MM.1S (cell line): ENCODE measurements around the gene AMIGO3.
"Not testable (repeated sequence)": the region's sequence is repeated elsewhere in the genome, so short reads cannot be mapped to it uniquely, and the experiment has no call there.

Experiments
- DNase-seq: peaks from one replicate; pipeline ENCODE4 v3.0.0-alpha.2; 2015
- H2AFZ ChIP-seq: fragments of 300-600 bp; sonication (generic); 2 replicates; pipeline ENCODE4 v1.6.0; 2016; ENCODE audit warnings: antibody characterized with exemption, low read length
- H3F3A ChIP-seq: fragments of 300-600 bp; sonication (generic); 2 replicates; pipeline ENCODE4 v1.6.1; 2016; ENCODE audit warnings: mild to moderate bottlenecking, antibody characterized with exemption, low read length, moderate library complexity, mixed read lengths; ENCODE audit not compliant: insufficient read depth
- H3K27ac ChIP-seq: fragments of 300-600 bp; sonication (generic); 2 replicates; pipeline ENCODE4 v1.5.1; 2016; ENCODE audit warnings: mild to moderate bottlenecking, low read length
- H3K27me3 ChIP-seq: fragments of 300-600 bp; sonication (generic); replicated peaks from 2 replicates; pipeline ENCODE4 v1.6.0; 2016; ENCODE audit warnings: low read length; ENCODE audit not compliant: insufficient read depth
- H3K36me3 ChIP-seq: fragments of 300-600 bp; sonication (generic); replicated peaks from 2 replicates; pipeline ENCODE4 v1.6.1; 2016; ENCODE audit warnings: mild to moderate bottlenecking, low read length, mixed read lengths; ENCODE audit not compliant: insufficient read depth
- H3K4me1 ChIP-seq: fragments of 300-600 bp; sonication (generic); 2 replicates; pipeline ENCODE4 v1.6.1; 2016; ENCODE audit warnings: low read length, mixed read lengths
- H3K4me2 ChIP-seq: fragments of 300-600 bp; sonication (generic); 2 replicates; pipeline ENCODE4 v1.6.0; 2016; ENCODE audit warnings: low read depth, low read length
- H3K4me3 ChIP-seq: fragments of 300-600 bp; sonication (generic); 2 replicates; pipeline ENCODE4 v1.5.1; 2016; ENCODE audit warnings: low read length, mixed read lengths
- H3K79me2 ChIP-seq: fragments of 300-600 bp; sonication (generic); 2 replicates; pipeline ENCODE4 v1.6.1; 2016; ENCODE audit warnings: mixed run types, low read length, mixed read lengths
- H3K9ac ChIP-seq: fragments of 300-600 bp; sonication (generic); 2 replicates; pipeline ENCODE4 v1.6.1; 2016; ENCODE audit warnings: low read length, mixed read lengths
- H3K9me2 ChIP-seq: fragments of 300-600 bp; sonication (generic); replicated peaks from 2 replicates; pipeline ENCODE4 v1.6.1; 2016; ENCODE audit warnings: mild to moderate bottlenecking, low read length, mixed read lengths; ENCODE audit not compliant: insufficient read depth
- H3K9me3 ChIP-seq: fragments of 300-600 bp; sonication (generic); replicated peaks from 2 replicates; pipeline ENCODE4 v1.6.1; 2016; ENCODE audit warnings: mild to moderate bottlenecking, low read length, mixed read lengths; ENCODE audit not compliant: insufficient read depth
- H4K20me1 ChIP-seq: fragments of 300-600 bp; sonication (generic); 2 replicates; pipeline ENCODE4 v1.6.1; 2016; ENCODE audit warnings: mild to moderate bottlenecking, low read length, moderate library complexity, mixed read lengths; ENCODE audit not compliant: insufficient read depth
- EZH2phosphoT487 ChIP-seq: fragments of 300-600 bp; sonication (generic); IDR thresholded peaks from 2 replicates; pipeline ENCODE4 v1.6.1; 2018; ENCODE audit warnings: antibody characterized with exemption, low read length
- TF ChIP-seq, protein P1 (sequence below): fragments of 300-600 bp; sonication (generic); IDR thresholded peaks from 2 replicates; pipeline ENCODE4 v1.5.1; 2016; ENCODE audit warnings: antibody characterized with exemption, low read length, mixed read lengths

The AMIGO3 gene

DNA sequence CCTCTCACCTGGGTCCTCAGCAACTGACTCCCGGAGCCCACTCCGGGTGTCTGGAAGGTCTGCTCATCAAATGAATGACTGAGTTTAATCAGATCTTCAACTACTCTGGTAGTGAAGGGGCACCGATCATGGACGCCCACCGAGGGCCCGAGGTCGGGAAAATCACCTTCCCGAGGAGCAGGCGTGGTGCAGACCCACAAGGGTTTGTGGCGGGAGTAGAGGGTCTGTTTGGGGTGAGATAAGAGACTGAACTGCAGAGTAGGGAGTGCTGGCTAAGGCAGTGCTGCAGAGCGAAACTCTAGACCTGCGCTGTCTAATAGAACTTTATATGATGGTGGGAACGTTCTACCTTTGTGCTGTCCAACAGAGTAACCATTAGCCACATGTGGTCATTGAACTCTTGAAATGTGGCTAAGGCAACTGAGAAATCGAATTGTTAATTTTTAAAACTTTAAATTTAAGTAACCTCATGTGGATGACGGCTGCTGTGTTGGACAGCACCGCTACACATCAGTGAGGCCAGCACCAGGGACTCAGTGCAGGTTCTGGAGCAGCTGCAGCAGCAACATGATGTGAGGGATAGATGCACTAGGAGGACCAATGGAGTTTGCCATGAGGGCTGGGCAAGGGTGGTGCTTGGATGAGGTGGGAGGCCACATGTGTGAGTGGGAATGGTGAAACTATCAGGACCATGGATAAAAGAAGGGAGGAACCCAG, 29.4 kb downstream of the AMIGO3 start:
- not testable (repeated sequence) for H3K9me2 ChIP-seq, H4K20me1 ChIP-seq, H3K4me1 ChIP-seq, H3K36me3 ChIP-seq, H3K9me3 ChIP-seq, H3K27me3 ChIP-seq, DNase-seq, H3K27ac ChIP-seq, H3F3A ChIP-seq
- Histone ChIP-seq H3K9ac (peak overlapping the region; percentile 83), H2AFZ (peak overlapping the region; percentile 85), H3K79me2 (peaks cover 22% of the 10 kb centered on the region), H3K4me2 (peak overlapping the region; percentile 81), H3K4me3 (peak overlapping the region; percentile 86)

GRCh38 chr3:49689046-49689907, 30.2 kb downstream of the AMIGO3 start, which contains the start of the genes MST1 and RNF123:
Gene MST1 (minus strand): TSS chr3:49689474. CDS start chr3:49688691, 783 bp downstream.
Gene RNF123 (plus strand): TSS chr3:49689557. CDS start chr3:49691166, 1,609 bp downstream.
- H3K9me2 ChIP-seq = no peaks in the 10 kb centered on the region
- peak within 1 kb of the TSS; percentile 83 for H3K9ac ChIP-seq
- TF ChIP-seq EZH2phosphoT487 = no peak
- TF ChIP-seq, protein P1, sequence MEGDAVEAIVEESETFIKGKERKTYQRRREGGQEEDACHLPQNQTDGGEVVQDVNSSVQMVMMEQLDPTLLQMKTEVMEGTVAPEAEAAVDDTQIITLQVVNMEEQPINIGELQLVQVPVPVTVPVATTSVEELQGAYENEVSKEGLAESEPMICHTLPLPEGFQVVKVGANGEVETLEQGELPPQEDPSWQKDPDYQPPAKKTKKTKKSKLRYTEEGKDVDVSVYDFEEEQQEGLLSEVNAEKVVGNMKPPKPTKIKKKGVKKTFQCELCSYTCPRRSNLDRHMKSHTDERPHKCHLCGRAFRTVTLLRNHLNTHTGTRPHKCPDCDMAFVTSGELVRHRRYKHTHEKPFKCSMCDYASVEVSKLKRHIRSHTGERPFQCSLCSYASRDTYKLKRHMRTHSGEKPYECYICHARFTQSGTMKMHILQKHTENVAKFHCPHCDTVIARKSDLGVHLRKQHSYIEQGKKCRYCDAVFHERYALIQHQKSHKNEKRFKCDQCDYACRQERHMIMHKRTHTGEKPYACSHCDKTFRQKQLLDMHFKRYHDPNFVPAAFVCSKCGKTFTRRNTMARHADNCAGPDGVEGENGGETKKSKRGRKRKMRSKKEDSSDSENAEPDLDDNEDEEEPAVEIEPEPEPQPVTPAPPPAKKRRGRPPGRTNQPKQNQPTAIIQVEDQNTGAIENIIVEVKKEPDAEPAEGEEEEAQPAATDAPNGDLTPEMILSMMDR = peak; percentile 26

GRCh38 chr3:49688338-49689045, 31.0 kb downstream of the AMIGO3 start:
- peak overlapping the region; percentile 71 for H3K4me2 ChIP-seq
- not testable (repeated sequence) for H3K36me3 ChIP-seq, H3K9me3 ChIP-seq, H3K27me3 ChIP-seq, H3F3A ChIP-seq, H3K9me2 ChIP-seq, H3K4me1 ChIP-seq, H4K20me1 ChIP-seq
- H3K4me3 ChIP-seq = peak overlapping the region; percentile 86
- peak overlapping the region; percentile 83 for H3K9ac ChIP-seq
- H3K27ac ChIP-seq = peak overlapping the region; percentile 22; the same call in 1 of the 2 replicates
- peak; percentile 20 for DNase-seq
- H2AFZ ChIP-seq = peak overlapping the region; percentile 92
- peaks cover 18% of the 10 kb centered on the region for H3K79me2 ChIP-seq

More at GRCh38 chr3:49689046-49689907, 30.2 kb downstream of the AMIGO3 start, which contains the start of the genes MST1 and RNF123:
- peak within 1 kb of the TSS; percentile 22; the same call in 1 of the 2 replicates for H3K27ac ChIP-seq
- peak within 1 kb of the TSS; percentile 81 for H3K4me2 ChIP-seq
- no peaks in the 10 kb centered on the region for H3K36me3 ChIP-seq
- no peaks in the 10 kb centered on the region for H4K20me1 ChIP-seq
- DNase-seq = peak; percentile 91
- peak within 1 kb of the TSS; percentile 92 for H2AFZ ChIP-seq
- peaks cover 20% of the 10 kb centered on the region for H3K79me2 ChIP-seq
- peak within 1 kb of the TSS; percentile 86 for H3K4me3 ChIP-seq
- H3K27me3 ChIP-seq = no peaks in the 10 kb centered on the region
- no peaks in the 10 kb centered on the region for H3K9me3 ChIP-seq
- no peaks in the 10 kb centered on the region for H3F3A ChIP-seq
- H3K4me1 ChIP-seq = peaks cover 4% of the 10 kb centered on the region; the same call in 1 of the 2 replicates

- H3K27ac ChIP-seq, H3K4me3 ChIP-seq, H3K36me3 ChIP-seq, H2AFZ ChIP-seq, H3K27me3 ChIP-seq, H3K9me3 ChIP-seq, H3K4me1 ChIP-seq, H3K9me2 ChIP-seq, H3F3A ChIP-seq, H4K20me1 ChIP-seq, H3K4me2 ChIP-seq, DNase-seq, H3K9ac ChIP-seq: not testable (repeated sequence)
- H3K79me2 ChIP-seq = peaks cover 18% of the 10 kb centered on the region
Measured at GRCh38 chr3:49687424-49687795, 32.1 kb downstream of the AMIGO3 start.

DNA sequence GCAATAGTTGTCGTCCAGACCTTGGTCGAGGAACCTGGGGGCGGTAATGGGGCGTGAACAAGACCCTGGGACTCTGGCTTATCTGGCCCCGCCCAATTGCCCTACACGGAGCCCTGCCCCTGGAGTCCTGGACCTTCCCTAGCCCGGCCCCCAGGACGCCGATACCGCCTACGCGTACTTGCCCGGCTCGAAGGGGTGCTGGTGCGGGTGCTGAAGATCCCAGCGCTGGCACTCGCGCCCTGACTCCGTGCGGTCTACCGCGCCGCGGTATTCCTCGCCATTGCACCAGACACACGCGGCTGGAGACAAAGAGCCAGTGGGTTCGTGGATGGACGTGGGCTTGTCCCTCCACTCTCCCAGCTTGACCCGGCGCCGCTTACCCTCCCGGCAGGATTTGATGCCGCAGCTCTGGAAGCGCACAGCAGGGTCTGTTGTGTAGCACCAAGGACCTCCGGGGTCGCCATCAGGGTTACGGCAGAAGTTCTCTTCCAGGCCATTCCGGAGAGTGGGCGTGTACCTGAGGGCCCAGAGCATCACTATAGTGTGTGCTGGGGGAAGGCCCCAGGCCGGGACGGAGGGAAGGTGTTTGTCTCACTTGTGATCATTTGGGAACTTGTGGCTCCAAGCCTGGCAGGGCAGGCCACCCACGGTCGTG, 32.6 kb downstream of the AMIGO3 start:
- not testable (repeated sequence) for H2AFZ ChIP-seq, H4K20me1 ChIP-seq, H3K36me3 ChIP-seq, H3K9me2 ChIP-seq, H3F3A ChIP-seq, H3K9ac ChIP-seq, DNase-seq, H3K27me3 ChIP-seq, H3K4me1 ChIP-seq, H3K27ac ChIP-seq, H3K4me2 ChIP-seq, H3K4me3 ChIP-seq, H3K9me3 ChIP-seq
- H3K79me2 ChIP-seq = peaks cover 18% of the 10 kb centered on the region

DNA sequence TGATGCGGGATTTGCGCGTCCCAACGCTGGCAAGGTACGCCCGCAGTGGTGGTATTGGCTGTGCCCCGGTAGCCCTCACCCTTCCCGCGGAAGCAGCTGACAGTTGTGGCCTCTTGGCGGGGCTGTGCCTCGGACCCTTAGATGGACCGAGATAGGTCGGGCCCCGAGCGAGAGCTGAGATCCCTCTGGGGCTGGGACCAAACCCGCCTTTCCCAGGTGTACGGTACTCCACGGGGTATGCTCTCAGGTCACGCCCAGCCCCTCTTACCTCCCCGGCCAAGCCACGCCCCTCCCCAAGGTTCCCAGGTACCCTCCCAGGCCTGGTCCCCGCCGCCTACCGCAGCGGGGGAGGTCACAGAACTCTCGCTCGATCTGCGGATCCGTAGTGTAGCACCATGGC, 33.1 kb downstream of the AMIGO3 start:
- H4K20me1 ChIP-seq, H3K4me3 ChIP-seq, H3K27ac ChIP-seq, DNase-seq, H2AFZ ChIP-seq, H3K9me3 ChIP-seq, H3K4me1 ChIP-seq, H3K9ac ChIP-seq, H3K36me3 ChIP-seq, H3K9me2 ChIP-seq, H3F3A ChIP-seq, H3K27me3 ChIP-seq, H3K4me2 ChIP-seq: not testable (repeated sequence)
- peaks cover 15% of the 10 kb centered on the region for H3K79me2 ChIP-seq
